ENCODE measurements around the gene NATD1. TPM values are rescaled to one million over a fixed set of nuclear protein-coding genes. Genes with fewer than 3 reads are reported as not detected.

The NATD1 gene
- total and polyA plus RNA-seq, 11 donors: 8.0 to 38.4 (median 18.7) TPM

DNA sequence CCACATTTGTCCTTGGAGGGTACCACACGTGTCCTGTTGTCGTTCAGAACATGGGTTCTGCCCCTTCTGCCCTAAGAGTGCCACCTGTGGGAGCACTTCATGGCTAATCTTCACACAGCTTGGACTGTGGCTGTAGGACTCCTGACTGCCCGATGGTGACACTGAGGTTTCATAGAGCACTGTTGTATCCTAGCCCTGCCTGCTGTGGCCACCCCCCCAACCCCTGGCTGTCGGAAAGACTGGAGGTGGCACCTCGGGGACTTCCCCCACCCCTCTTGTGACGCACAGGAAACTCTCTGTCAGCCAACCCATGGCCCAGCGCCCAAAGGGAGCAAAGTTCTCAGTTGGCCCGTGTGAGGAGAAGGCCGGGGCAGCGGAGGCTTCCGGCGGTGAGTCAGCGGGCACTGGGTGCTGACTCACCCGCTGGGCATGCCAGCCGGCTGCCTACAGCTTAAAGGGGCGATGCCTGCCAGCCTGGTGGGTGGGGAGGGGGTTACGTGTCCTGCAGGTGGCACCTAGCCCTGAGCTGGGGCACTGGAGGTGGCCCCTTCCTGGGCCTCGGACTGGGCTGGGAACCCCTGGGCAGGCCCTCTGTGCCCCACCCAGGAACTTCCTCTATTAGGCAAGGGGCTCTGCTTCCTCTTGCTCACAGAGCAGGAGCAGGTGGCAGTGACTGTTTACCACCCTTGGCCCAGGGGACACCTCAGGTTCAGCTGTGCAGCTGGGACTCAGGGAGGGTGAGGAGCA is 34.7 kb upstream of the NATD1 start:
- peak overlapping the region; percentile 69 to 99 (median 94) for H3K27ac ChIP-seq
- DNase-seq (peak; percentile 96 to 98 (median 97)), ATAC-seq (peak; percentile 64 to 75 (median 65))
- H3K36me3 ChIP-seq: peaks cover 0 to 16% (median 0%) of the 10 kb centered on the region in 9 donors
- WGBS, 4 donors: 1 to 14% (median 3%) methylated on average over 2 to 18 of the region's 18 CpGs
- intact Hi-C loops (cut with DNase I): loop anchor here in 8 of 10 donors (2.0 to 10.0 kb wide), 8 partner anchors 163 to 246 kb away; partner anchors contain the start of genes USP22 (in 3 of the 8) and DHRS7B (in 1 of the 8)
- peaks cover 16 to 74% (median 58%) of the 10 kb centered on the region in 12 donors for H3K4me1 ChIP-seq
- TF ChIP-seq POLR2A (IDR thresholded peaks at IDR 0.05) (peak in 1 of 2 donors; percentile 49), CTCF (IDR thresholded peaks at IDR 0.05) (peak in 2 of 12 donors; percentile 5 to 6)
- no peaks in the 10 kb centered on the region for H3K27me3 ChIP-seq
- peak overlapping the region in 11 of 12 donors; percentile 69 to 99 (median 94) for H3K4me3 ChIP-seq
- no peaks in the 10 kb centered on the region for H3K9me3 ChIP-seq

GRCh38 chr17:21286909-21287702 is 33.9 kb upstream of the NATD1 start:
- Histone ChIP-seq H3K9me3 (no peaks in the 10 kb centered on the region), H3K36me3 (peaks cover 0 to 10% (median 0%) of the 10 kb centered on the region in 9 donors), H3K4me3 (peak overlapping the region in 11 of 12 donors; percentile 69 to 99 (median 94)), H3K4me1 (peaks cover 16 to 82% (median 59%) of the 10 kb centered on the region in 12 donors), H3K27ac (peak overlapping the region; percentile 69 to 99 (median 94)), H3K27me3 (no peaks in the 10 kb centered on the region)
- TF ChIP-seq POLR2A (IDR thresholded peaks at IDR 0.05) (no peak), CTCF (IDR thresholded peaks at IDR 0.05) (no peak)
- 58 to 66% (median 65%) methylated on average over 9 of the region's 9 CpGs for WGBS, 4 donors
- ATAC-seq (no peak), DNase-seq (no peak)
- intact Hi-C loops (cut with DNase I): loop anchor here in 8 of 10 donors (2.0 to 10.0 kb wide), 7 partner anchors 162 to 245 kb away; partner anchors contain the start of genes USP22 (in 2 of the 8) and DHRS7B (in 1 of the 8)

GRCh38 chr17:21286066-21286770 is 33.0 kb upstream of the NATD1 start:
- H3K9me3 ChIP-seq: no peaks in the 10 kb centered on the region
- peaks cover 16 to 81% (median 61%) of the 10 kb centered on the region in 12 donors for H3K4me1 ChIP-seq
- intact Hi-C loops (cut with DNase I): loop anchor here in 8 of 10 donors (2.0 to 10.0 kb wide), 7 partner anchors 161 to 244 kb away; partner anchors contain the start of genes USP22 (in 2 of the 8) and DHRS7B (in 1 of the 8)

More at GRCh38 chr17:21286066-21286770, 33.0 kb upstream of the NATD1 start:
- no peaks in the 10 kb centered on the region for H3K27me3 ChIP-seq
- H3K36me3 ChIP-seq: peaks cover 0 to 1% (median 0%) of the 10 kb centered on the region in 9 donors
- peak; percentile 2 to 55 (median 47) for ATAC-seq
- peak overlapping the region; percentile 49 to 99 (median 92) for H3K4me3 ChIP-seq
- TF ChIP-seq POLR2A (IDR thresholded peaks at IDR 0.05) (peak in 1 of 2 donors; percentile 66), CTCF (IDR thresholded peaks at IDR 0.05) (peak in 1 of 12 donors; percentile 2)
- H3K27ac ChIP-seq: peak overlapping the region; percentile 83 to 99 (median 94)
- peak; percentile 88 to 96 (median 90) for DNase-seq
- 13 to 21% (median 18%) methylated on average over 13 to 16 of the region's 16 CpGs for WGBS, 4 donors
